Measurements from ENCODE around the gene GSTT2B. TPM values are rescaled to one million over a fixed set of nuclear protein-coding genes. Genes with fewer than 3 reads are reported as not detected.
"Not testable (repeated sequence)": the region's sequence is repeated elsewhere in the genome, so short reads cannot be mapped to it uniquely, and the experiment has no call there.

GSTT2B gene
- total and polyA plus RNA-seq, 2 of the 8 experiments (the other 6 are each of a cell fraction or from before 2014, with no cell fraction given), result 6.3 to 13.3 TPM

GRCh38 chr22:23952794-23953405, 8.1 kb downstream of the GSTT2B start:
- H3K23ac ChIP-seq (ENCODE audit: insufficient read length); H3K9ac ChIP-seq (replicated peaks in 1 of 4; ENCODE audit: extremely low read depth in 1 of 4, low read depth in 3 of 4, low read length in 3 of 4); H3K27ac ChIP-seq (ENCODE audit: low read depth, low read length); POLR2A ChIA-PET (ENCODE audit: partially characterized antibody); H4K91ac ChIP-seq (replicated peaks; ENCODE audit: insufficient read length, low read length); CTCF ChIA-PET (ENCODE audit: partially characterized antibody); H2AFZ ChIP-seq (ENCODE audit: low read length); H3K14ac ChIP-seq (ENCODE audit: insufficient read length); H3K36me3 ChIP-seq (ENCODE audit: control insufficient read depth in 2 of 4, insufficient read depth in 4 of 4, low read length in 3 of 4); H3K27me3 ChIP-seq (replicated peaks in 1 of 4; ENCODE audit: control insufficient read depth in 3 of 4, extremely low read depth in 1 of 4, insufficient read depth in 3 of 4, low read length in 3 of 4); H3K79me1 ChIP-seq (ENCODE audit: low read depth, low read length); H4K8ac ChIP-seq (ENCODE audit: extremely low read depth, insufficient read depth, low read length); H3K4me2 ChIP-seq (ENCODE audit: insufficient read depth in 1 of 2, low read depth in 2 of 2, low read length in 2 of 2); H3K23me2 ChIP-seq (ENCODE audit: low read depth, low read length); H3K9me3 ChIP-seq (ENCODE audit: insufficient read depth in 2 of 2, low read depth in 1 of 2, low read length in 1 of 2); H3K4me3 ChIP-seq (ENCODE audit: extremely low read depth in 1 of 4, insufficient read depth in 2 of 4, low read depth in 3 of 4, low read length in 4 of 4); DNase-seq (ENCODE audit: low read depth in 1 of 2, low spot score in 2 of 2); H3K79me2 ChIP-seq (ENCODE audit: control insufficient read depth in 1 of 2, insufficient read depth in 2 of 2, low read length in 2 of 2); H3K56ac ChIP-seq (replicated peaks; ENCODE audit: insufficient read length, low read depth, low read length); H2BK120ac ChIP-seq (replicated peaks; ENCODE audit: low read depth, low read length); H4K20me1 ChIP-seq (replicated peaks in 1 of 2; ENCODE audit: control insufficient read depth in 1 of 2, insufficient read depth in 2 of 2, low read length in 2 of 2); FAIRE-seq; H3K4ac ChIP-seq (replicated peaks; ENCODE audit: insufficient read length, low read depth, low read length): not testable (repeated sequence)
- peak overlapping the region; percentile 60; the same call in 1 of the 2 replicates for H2BK5ac ChIP-seq (ENCODE audit: low read depth, low read length)
- peak overlapping the region; percentile 15 for H4K5ac ChIP-seq (ENCODE audit: insufficient read length, low read depth, low read length)
- peak overlapping the region; percentile 92; the same call in 1 of the 2 replicates for H2BK12ac ChIP-seq (ENCODE audit: low read depth, low read length)
- peak overlapping the region; percentile 61; the same call in 1 of the 2 replicates for H2BK20ac ChIP-seq (ENCODE audit: low read length)
- 70% methylated on average over 11 of the region's 11 CpGs; no CpG with 5 or more reads in 1 of the 2 experiments for WGBS, 2 experiments (ENCODE audit: extremely low coverage in 1 of 2, insufficient coverage in 1 of 2, insufficient read length in 1 of 2, insufficient replicate concordance in 2 of 2, low coverage in 1 of 2, low lambda C conversion rate in 2 of 2, missing lambda C conversion rate in 1 of 2)
- peak overlapping the region; percentile 13; the same call in 1 of the 2 replicates for H3K18ac ChIP-seq (ENCODE audit: extremely low read depth, low read length)
- H2BK15ac ChIP-seq (ENCODE audit: low read length), result 0 out of 2 replicates have a peak overlapping the region, but pooled peaks have one; percentile 53
- H3K4me1 ChIP-seq (replicated peaks in 1 of 4; ENCODE audit: control insufficient read depth in 3 of 4, insufficient read depth in 4 of 4, low read length in 3 of 4), result peaks cover 3 to 10% (median 6%) of the 10 kb centered on the region in 4 experiments
- 0 out of 2 replicates have a peak overlapping the region, but pooled peaks have one; percentile 65 for H2AK5ac ChIP-seq (ENCODE audit: low read depth, low read length)
- TF ChIP-seq, protein P1, sequence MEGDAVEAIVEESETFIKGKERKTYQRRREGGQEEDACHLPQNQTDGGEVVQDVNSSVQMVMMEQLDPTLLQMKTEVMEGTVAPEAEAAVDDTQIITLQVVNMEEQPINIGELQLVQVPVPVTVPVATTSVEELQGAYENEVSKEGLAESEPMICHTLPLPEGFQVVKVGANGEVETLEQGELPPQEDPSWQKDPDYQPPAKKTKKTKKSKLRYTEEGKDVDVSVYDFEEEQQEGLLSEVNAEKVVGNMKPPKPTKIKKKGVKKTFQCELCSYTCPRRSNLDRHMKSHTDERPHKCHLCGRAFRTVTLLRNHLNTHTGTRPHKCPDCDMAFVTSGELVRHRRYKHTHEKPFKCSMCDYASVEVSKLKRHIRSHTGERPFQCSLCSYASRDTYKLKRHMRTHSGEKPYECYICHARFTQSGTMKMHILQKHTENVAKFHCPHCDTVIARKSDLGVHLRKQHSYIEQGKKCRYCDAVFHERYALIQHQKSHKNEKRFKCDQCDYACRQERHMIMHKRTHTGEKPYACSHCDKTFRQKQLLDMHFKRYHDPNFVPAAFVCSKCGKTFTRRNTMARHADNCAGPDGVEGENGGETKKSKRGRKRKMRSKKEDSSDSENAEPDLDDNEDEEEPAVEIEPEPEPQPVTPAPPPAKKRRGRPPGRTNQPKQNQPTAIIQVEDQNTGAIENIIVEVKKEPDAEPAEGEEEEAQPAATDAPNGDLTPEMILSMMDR (IDR thresholded peaks at IDR 0.05; ENCODE audit: control extremely low read depth in 1 of 3, insufficient read depth in 1 of 3, low read depth in 1 of 3, low read length in 3 of 3), result peak in 1 of 3 experiments; percentile 10; a peak in 1 of 4 replicates
